HL-60 (cell line): ENCODE results near the gene ATP8B4.

ENCODE experiments used
- DNase-seq, 2 experiments: peaks; one replicate each; pipeline ENCODE4 v3.0.0-alpha.2; 2010 to 2020; ENCODE audit warnings: low read depth in 1 of 2, low spot score in 1 of 2
- H3K27ac ChIP-seq: fragments of 250-450 bp; sonication (Bioruptor Pico); replicated peaks from 2 replicates; pipeline ENCODE4 v1.5.1; 2020; ENCODE audit warnings: mild to moderate bottlenecking, moderate library complexity
- H3K27me3 ChIP-seq: fragments of 250-450 bp; sonication (Bioruptor Pico); 2 replicates; pipeline ENCODE4 v1.5.1; 2021; ENCODE audit warnings: mild to moderate bottlenecking, moderate library complexity; ENCODE audit not compliant: insufficient read depth, poor library complexity, severe bottlenecking
- H3K4me3 ChIP-seq: replicated peaks from 2 replicates; pipeline ENCODE4 v1.5.1; 2011; ENCODE audit warnings: mild to moderate bottlenecking, control low read depth, low read length; ENCODE audit not compliant: insufficient read depth
- CTCF ChIP-seq: IDR thresholded peaks from one replicate; pipeline ENCODE4 v1.5.1; 2011; ENCODE audit warnings: low read length, control low read depth, inconsistent platforms; ENCODE audit not compliant: insufficient read depth
- GABPA ChIP-seq: IDR thresholded peaks from 2 replicates; pipeline ENCODE4 v1.6.1; 2012; ENCODE audit warnings: low read depth
- POLR2AphosphoS5 ChIP-seq: IDR thresholded peaks from 2 replicates; pipeline ENCODE4 v1.6.1; 2012; ENCODE audit warnings: low read depth
- REST ChIP-seq: IDR thresholded peaks from 2 replicates; pipeline ENCODE4 v1.6.1; 2012; ENCODE audit warnings: low read depth; ENCODE audit not compliant: insufficient replicate concordance
- SPI1 ChIP-seq: IDR thresholded peaks from 2 replicates; pipeline ENCODE4 v1.6.1; 2012; ENCODE audit warnings: low read depth, mild to moderate bottlenecking, borderline replicate concordance

ATP8B4 gene

GRCh38 chr15:50124631-50125030 is 5.6 kb upstream of the ATP8B4 start:
- TF ChIP-seq GABPA (no peak), REST (no peak), SPI1 (no peak), CTCF (no peak), POLR2AphosphoS5 (no peak)
- H3K27me3 ChIP-seq: no peaks in the 10 kb centered on the region
- peak overlapping the region; percentile 97 for H3K27ac ChIP-seq
- DNase-seq: no peak
- no peak overlapping the region for H3K4me3 ChIP-seq

- no peaks in the 10 kb centered on the region for H3K27me3 ChIP-seq
- no peak for TF ChIP-seq POLR2AphosphoS5
- no peak for TF ChIP-seq REST
- no peak for TF ChIP-seq SPI1
- H3K27ac ChIP-seq: peak overlapping the region; percentile 97
- DNase-seq: no peak
- H3K4me3 ChIP-seq: peak overlapping the region; percentile 15; the same call in 1 of the 2 replicates
Observed at GRCh38 chr15:50123861-50124557, 5.0 kb upstream of the ATP8B4 start.

GRCh38 chr15:50120729-50121128 is 1.7 kb upstream of the ATP8B4 start:
- Histone ChIP-seq H3K4me3 (no peak overlapping the region), H3K27ac (peak overlapping the region; percentile 97), H3K27me3 (no peaks in the 10 kb centered on the region)
- no peak for DNase-seq
- TF ChIP-seq GABPA: no peak

GRCh38 chr15:50117431-50118027 is 1.5 kb downstream of the ATP8B4 start:
- no peaks in the 10 kb centered on the region for H3K27me3 ChIP-seq
- H3K27ac ChIP-seq: peak overlapping the region; percentile 97
- no peak for TF ChIP-seq REST
- no peak for TF ChIP-seq POLR2AphosphoS5
- no peak for TF ChIP-seq SPI1
- TF ChIP-seq CTCF: no peak
- no peak for TF ChIP-seq GABPA
- no peak for DNase-seq
- H3K4me3 ChIP-seq: peak overlapping the region; percentile 42
